HG03066 (cell line): ENCODE measurements around the gene XRCC5.

ENCODE experiments used
- ATAC-seq: cut with Tn5 transposase; IDR thresholded peaks from one replicate; pipeline ENCODE4 v1.9.1; 2021; ENCODE audit warnings: low read depth; ENCODE audit not compliant: unreplicated experiment

The XRCC5 gene

DNA sequence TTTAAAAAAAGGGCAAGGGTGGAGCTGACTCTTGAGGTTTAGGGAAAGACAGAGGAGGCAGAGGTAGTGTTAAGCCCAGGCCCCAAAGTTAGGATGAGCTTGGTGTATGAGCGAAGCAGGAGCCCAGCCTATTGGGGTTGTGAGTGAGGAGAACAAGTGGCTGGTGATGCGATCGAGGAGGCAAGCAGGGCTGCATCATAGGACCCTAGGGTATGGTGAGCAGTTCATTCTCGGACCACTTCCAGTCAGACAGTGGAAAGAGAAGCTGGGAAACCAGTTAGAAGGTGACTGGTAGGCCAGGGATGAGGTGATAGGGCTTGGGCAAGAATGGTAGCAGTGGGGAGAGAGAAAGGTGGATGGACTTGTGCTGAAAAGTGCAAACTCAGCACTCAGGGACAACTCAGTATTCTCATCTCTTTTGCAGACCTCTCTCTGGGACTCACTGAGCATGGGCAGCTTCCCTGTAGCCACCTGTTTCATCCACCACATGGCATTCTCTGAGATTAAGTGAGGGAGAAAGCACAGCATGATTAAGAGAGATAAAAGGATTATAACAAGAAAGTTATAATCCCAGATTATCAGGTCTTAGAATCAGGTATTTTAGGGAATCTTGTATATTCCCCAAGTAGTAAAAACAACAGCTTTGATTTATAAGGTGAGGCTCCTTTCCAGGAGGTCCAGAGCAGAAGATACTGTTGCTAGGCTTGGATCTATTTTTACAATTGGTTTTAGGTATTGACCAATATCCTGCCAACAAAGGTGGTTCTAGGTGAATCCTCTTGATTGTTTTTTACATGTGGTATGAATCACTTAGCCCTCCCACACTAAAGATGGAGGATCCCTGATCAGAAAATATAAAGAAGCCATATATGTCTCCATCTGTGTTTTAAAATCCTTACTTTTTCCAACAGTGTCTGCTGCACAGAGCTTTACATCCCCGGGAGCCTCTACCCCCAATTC lies 38.3 kb downstream of the XRCC5 start:
- no peak for ATAC-seq

DNA sequence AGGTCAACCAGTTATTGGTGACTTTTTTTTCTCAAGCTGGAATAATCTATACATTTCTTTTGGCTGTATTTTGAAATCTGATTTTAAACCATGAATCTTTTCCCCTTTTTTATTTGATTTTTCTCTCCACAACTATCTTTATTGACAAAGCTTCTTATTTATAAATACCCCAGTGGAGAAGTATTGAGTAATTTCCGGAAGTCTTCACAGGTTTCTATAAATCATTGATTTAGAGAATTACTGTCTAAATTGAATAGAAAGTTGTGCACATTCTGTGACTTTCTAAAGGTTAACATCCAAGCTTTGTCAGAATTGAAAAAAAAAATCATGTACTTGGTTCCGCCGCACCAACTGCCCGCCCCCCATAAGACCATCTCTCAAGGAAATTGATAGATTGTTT lies 39.8 kb downstream of the XRCC5 start:
- no peak for ATAC-seq

GRCh38 chr2:216149741-216150140 lies 40.6 kb downstream of the XRCC5 start:
- no peak for ATAC-seq

- ATAC-seq = no peak
Measured at GRCh38 chr2:216151313-216152025, 42.3 kb downstream of the XRCC5 start.

DNA sequence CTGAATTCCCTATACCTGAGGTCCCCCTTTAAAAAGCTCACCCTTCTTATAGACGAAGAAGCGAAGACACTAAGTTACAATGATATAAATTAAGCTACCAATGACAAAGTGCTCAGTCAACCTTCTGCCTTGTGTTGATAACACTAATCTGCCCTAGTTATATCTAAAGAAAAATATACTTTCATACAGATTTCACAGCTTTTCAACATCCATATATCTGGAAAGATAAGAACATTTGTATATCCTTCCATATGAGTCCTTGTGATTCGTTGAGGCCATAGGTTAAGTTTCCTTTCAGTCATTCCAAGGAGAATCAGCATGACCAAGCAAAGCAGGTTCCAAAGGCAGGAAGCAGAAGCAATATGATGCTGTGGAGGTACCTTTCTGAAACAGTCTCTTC lies 46.8 kb downstream of the XRCC5 start:
- ATAC-seq = no peak

- ATAC-seq = no peak
Measured at GRCh38 chr2:216156822-216157221, 47.7 kb downstream of the XRCC5 start.

DNA sequence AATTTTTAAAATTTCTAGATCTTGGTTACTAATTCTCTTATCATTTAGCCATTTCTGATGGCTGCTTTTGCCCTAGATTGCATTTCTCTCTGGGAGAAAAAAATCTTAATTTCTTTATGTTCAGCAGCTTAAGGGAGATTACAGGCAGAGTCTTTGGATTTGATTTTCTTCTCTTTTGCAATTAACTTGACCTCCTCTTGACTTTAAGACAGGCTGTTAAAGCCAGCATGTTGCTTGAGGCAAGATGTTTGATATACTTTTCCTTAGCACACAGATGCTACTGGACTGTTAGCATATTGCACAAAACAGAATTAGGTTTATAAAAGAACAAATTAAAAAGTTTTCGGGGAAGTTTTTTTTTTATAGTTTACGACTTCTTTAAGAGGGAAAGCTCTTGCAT lies 50.0 kb downstream of the XRCC5 start:
- no peak for ATAC-seq

DNA sequence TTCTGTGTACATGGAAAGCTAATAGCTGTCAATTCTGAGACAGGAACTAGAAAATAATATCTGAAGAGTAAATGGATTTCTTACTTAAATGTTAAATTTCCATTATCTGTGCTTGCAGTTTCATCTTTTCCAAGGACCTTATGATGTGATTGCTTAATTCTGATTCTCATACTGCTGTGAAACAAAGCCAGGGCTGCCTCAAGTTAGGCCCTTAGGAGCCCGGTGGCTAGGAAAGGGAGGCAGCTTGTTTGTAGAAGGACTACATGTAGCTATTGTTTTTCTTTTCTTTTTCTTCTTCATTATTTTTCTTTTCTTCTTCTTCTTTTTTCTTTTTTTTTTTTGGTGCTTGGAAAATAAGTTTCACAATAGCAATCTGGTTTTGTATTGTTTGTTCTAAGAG lies 50.5 kb downstream of the XRCC5 start:
- ATAC-seq = no peak

GRCh38 chr2:216160786-216161185 lies 51.6 kb downstream of the XRCC5 start:
- no peak for ATAC-seq

DNA sequence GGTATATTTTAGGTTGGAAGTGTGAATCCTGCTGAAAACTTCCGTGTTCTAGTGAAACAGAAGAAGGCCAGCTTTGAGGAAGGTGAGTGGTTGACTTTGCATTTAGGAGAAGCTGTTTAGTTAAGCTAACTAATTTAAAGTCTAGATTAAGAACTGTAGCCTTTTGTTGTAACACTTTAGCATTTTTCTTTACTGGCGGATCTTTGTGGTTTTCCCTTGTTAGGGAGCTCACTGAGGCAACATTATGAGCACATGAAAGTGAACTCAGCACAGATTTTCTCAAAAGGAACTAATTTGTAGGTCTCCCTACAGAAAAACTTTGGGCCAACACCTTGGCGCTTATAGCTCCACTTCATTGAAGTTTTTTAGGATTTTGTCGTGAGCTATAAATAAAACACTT lies 52.8 kb downstream of the XRCC5 start:
- no peak for ATAC-seq

GRCh38 chr2:216163518-216163917 lies 54.4 kb downstream of the XRCC5 start:
- no peak for ATAC-seq

DNA sequence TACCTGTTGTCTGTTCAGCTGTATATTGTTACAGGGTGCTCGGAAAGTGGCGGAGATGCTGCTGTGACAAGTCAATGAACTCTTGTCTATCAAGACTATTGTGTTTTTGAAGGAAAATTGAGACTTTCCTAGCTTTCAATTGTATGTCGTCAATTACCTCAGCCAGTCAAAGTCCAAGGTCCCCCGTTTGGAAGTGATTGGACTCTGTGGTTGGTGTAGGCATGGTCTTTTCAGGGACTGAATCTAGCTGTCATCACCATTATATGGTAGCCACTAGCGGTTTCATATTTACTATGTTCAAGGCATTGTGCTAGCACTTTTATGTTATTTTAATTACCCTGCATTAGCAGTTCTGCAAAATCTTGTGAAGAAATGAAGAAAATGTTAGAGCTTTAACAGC lies 54.9 kb downstream of the XRCC5 start:
- no peak for ATAC-seq

GRCh38 chr2:216164576-216164975 lies 55.4 kb downstream of the XRCC5 start:
- ATAC-seq = no peak

GRCh38 chr2:216165711-216166110 lies 56.6 kb downstream of the XRCC5 start:
- no peak for ATAC-seq

DNA sequence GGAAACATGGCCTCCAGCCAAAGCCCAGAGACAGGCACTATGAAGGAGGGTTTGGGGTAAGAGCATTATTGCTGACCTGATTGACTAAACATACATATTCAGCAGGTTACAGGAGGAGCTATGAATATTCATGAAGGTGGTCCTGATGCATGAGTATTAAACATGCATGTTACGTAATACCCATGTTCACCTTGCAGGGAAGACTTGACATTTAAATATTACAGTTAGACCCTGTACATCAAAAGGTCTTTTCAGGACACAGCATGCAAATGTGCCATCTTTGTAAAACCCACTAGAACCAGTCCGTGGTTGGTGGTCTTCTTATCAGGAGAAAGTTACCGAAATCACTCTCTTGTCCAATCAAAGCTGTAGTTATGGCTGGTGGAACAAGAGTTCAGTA lies 59.9 kb downstream of the XRCC5 start:
- no peak for ATAC-seq

DNA sequence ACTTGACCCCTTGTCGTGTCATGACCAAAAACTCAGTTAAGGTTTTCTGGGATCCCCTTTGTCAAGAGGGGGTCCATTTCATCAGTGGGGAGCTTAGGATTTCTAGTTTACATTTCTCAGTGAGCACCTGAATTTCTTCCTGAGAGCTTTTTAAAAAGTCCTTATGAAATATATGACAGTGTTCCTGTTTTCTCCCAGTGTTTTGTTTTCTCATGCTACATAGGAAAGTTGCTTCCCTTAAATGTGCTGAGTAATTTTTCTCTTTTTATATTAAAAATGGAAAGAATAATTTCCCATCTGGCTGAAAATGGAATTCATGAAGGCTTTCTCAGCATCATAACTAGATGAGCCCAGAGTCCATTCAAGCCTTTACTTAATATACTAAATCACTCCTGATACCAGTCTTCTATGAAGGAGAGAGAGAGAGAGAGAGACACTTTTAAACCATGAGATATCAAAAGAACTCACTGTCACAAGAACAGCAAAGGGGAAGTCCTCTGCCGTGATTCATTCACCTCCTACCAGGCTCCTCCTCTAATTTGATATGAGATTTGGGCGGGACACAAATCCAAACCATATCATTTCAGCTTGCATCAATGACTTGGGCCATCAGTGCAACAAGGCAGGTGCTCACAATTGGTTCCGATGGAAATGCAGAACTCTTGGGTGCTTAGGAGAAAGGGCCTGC lies 61.1 kb downstream of the XRCC5 start:
- ATAC-seq = no peak

DNA sequence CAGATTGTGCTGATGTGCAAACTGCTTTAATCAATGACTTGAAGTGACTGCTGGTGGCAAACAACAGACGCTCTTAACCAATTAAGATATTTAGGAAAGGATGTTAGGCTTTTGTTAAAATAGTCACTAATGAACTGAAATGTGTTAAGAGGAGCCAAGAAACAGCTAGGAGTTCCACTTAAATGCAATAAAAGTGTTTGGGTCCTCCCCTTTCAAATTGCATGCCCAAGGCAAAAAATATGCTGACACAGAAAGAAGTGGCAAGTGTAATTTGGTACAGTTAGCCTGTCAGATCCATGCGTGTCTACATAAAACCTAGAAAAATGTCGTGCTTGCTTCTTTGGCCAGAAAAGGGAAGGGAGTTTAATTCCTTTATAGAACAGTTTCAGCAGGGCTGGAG lies 61.9 kb downstream of the XRCC5 start:
- ATAC-seq = no peak

- no peak for ATAC-seq
Measured at GRCh38 chr2:216172493-216172892, 63.3 kb downstream of the XRCC5 start.

DNA sequence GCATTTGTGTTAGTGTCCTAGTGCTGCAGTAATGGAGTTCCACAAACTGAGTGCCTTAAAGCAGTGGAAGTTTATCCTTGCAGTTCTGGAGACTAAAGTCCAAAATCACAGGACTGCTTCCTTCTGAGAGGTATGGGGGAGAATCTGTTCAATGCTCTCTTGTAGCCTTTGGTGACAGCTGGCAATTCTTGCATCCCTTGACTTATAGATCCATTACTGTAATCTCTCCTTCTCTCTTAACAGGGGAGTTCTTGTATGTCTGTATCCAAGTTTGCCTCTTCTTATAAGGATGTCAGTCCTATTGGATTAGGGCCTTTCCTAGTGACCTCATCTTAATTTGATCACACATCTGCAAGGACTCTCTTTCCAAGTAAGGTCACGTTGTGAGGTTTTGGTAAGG lies 69.9 kb downstream of the XRCC5 start:
- ATAC-seq = no peak

GRCh38 chr2:216181351-216181750 lies 72.2 kb downstream of the XRCC5 start:
- no peak for ATAC-seq

- ATAC-seq = no peak
Measured at GRCh38 chr2:216181953-216182461, 72.9 kb downstream of the XRCC5 start.
